ENCODE measurements around the gene HOXA5.

HOXA5 gene

DNA sequence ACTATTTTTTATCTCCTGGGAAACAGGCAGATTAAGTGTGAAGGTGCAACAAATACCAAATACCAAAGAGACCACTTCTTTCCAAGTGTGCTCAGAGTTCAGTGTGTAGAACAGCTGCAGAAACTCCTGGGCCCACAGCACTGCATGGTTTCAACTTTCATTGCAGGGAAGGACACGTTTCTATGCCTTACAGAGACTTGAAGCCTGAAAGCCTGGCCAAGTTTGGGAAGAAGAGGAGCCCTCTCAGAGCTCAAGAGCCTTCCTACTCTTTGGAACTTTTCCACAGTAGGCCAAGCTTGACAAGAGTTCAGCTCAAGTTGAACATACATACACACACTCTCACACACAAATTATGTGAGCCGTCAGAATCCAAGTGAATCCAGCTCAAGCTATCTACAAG, 15.4 kb downstream of the HOXA5 start:
- Histone ChIP-seq H3K79me2 (ENCODE audit: insufficient read depth, low read depth) (no peaks in the 10 kb centered on the region; the same call in 1 of the 2 replicates), H3K27ac (no peak overlapping the region), H3K4me1 (ENCODE audit: low read depth, poor library complexity, severe bottlenecking) (peaks cover 20% of the 10 kb centered on the region), H3K4me2 (no peak overlapping the region), H4K20me1 (ENCODE audit: insufficient read depth) (no peaks in the 10 kb centered on the region), H3K9ac (no peak overlapping the region), H2AFZ (ENCODE audit: low read depth) (no peak overlapping the region), H3K4me3 (IDR thresholded peaks at IDR 0.05; ENCODE audit: insufficient read depth, low read depth, low read length) (no peak overlapping the region), H3K27me3 (ENCODE audit: insufficient read depth, low read depth) (no peaks in the 10 kb centered on the region), H3K36me3 (ENCODE audit: insufficient read depth) (no peaks in the 10 kb centered on the region)
- TF ChIP-seq, protein P1, sequence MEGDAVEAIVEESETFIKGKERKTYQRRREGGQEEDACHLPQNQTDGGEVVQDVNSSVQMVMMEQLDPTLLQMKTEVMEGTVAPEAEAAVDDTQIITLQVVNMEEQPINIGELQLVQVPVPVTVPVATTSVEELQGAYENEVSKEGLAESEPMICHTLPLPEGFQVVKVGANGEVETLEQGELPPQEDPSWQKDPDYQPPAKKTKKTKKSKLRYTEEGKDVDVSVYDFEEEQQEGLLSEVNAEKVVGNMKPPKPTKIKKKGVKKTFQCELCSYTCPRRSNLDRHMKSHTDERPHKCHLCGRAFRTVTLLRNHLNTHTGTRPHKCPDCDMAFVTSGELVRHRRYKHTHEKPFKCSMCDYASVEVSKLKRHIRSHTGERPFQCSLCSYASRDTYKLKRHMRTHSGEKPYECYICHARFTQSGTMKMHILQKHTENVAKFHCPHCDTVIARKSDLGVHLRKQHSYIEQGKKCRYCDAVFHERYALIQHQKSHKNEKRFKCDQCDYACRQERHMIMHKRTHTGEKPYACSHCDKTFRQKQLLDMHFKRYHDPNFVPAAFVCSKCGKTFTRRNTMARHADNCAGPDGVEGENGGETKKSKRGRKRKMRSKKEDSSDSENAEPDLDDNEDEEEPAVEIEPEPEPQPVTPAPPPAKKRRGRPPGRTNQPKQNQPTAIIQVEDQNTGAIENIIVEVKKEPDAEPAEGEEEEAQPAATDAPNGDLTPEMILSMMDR (conservative IDR thresholded peaks at IDR 0.05; ENCODE audit: low read depth, low read length): no peak

DNA sequence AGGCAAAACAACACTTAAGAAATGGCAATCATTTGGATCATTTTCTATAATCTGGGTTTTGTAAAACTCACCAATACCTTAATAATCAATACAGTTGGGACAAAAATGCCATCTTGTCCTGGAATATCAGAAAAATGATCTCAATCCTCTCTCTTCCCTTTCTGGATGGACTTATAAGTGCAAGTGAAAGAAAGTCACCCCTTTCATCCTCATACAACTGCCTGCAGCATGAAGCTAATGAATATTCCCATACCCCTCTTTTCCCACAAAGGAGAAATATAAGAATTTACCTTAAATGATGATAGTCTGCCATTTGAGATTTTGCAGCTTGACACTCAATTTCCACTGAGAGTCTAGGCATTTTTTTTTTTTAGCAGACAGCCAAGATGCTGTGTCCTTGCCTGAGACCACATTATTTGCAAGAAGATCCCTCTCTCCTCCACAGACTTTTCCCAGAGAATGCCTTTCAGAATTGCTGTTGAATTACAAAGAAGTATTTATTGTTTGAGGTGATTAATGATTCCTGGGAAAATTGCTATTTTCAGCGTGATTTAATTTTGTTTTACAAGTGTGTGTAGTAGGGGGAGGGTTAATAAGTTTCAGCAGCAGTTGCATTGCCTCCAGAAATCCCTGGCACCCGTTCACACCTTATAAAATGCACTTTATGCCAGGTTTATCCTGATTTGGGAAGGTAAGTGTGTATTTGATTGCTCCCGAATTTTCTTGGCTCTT, 16.7 kb downstream of the HOXA5 start:
- Histone ChIP-seq H3K27ac (no peak overlapping the region), H3K4me2 (no peak overlapping the region), H3K4me3 (IDR thresholded peaks at IDR 0.05; ENCODE audit: insufficient read depth, low read depth, low read length) (no peak overlapping the region), H4K20me1 (ENCODE audit: insufficient read depth) (no peaks in the 10 kb centered on the region), H3K27me3 (ENCODE audit: insufficient read depth, low read depth) (no peaks in the 10 kb centered on the region), H3K36me3 (ENCODE audit: insufficient read depth) (no peaks in the 10 kb centered on the region), H2AFZ (ENCODE audit: low read depth) (no peak overlapping the region), H3K79me2 (ENCODE audit: insufficient read depth, low read depth) (no peaks in the 10 kb centered on the region; the same call in 1 of the 2 replicates), H3K9ac (no peak overlapping the region), H3K4me1 (ENCODE audit: low read depth, poor library complexity, severe bottlenecking) (peaks cover 20% of the 10 kb centered on the region)
- TF ChIP-seq, protein P1 (conservative IDR thresholded peaks at IDR 0.05; ENCODE audit: low read depth, low read length): no peak

DNA sequence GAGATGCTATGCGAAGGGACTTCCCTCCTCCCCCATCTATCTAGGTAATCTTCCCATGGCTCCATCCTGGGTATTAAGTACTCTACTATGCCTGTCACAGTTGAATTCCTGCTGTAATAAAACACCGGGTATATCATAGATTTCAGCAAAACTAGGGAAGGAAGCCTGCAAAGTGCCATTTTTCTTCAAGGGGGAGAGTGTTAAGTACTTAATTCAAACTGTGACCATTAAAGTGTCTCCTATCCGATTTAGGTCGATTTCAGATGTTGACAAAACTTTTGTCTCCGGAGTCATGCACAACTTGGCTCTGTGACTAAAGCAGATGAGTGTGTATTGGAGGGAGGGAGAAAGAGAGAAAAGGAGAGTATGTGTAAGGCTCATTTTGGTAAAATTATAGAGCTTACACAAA, 17.5 kb downstream of the HOXA5 start:
- H3K4me1 ChIP-seq (ENCODE audit: low read depth, poor library complexity, severe bottlenecking): peaks cover 15% of the 10 kb centered on the region
- no peak overlapping the region for H3K9ac ChIP-seq
- H3K4me3 ChIP-seq (IDR thresholded peaks at IDR 0.05; ENCODE audit: insufficient read depth, low read depth, low read length): no peak overlapping the region
- H4K20me1 ChIP-seq (ENCODE audit: insufficient read depth): no peaks in the 10 kb centered on the region
- no peaks in the 10 kb centered on the region for H3K36me3 ChIP-seq (ENCODE audit: insufficient read depth)
- TF ChIP-seq, protein P1 (conservative IDR thresholded peaks at IDR 0.05; ENCODE audit: low read depth, low read length): no peak
- H3K79me2 ChIP-seq (ENCODE audit: insufficient read depth, low read depth): no peaks in the 10 kb centered on the region; the same call in 1 of the 2 replicates
- H3K27me3 ChIP-seq (ENCODE audit: insufficient read depth, low read depth): no peaks in the 10 kb centered on the region
- no peak overlapping the region for H3K4me2 ChIP-seq
- no peak overlapping the region for H2AFZ ChIP-seq (ENCODE audit: low read depth)
- H3K27ac ChIP-seq: no peak overlapping the region

DNA sequence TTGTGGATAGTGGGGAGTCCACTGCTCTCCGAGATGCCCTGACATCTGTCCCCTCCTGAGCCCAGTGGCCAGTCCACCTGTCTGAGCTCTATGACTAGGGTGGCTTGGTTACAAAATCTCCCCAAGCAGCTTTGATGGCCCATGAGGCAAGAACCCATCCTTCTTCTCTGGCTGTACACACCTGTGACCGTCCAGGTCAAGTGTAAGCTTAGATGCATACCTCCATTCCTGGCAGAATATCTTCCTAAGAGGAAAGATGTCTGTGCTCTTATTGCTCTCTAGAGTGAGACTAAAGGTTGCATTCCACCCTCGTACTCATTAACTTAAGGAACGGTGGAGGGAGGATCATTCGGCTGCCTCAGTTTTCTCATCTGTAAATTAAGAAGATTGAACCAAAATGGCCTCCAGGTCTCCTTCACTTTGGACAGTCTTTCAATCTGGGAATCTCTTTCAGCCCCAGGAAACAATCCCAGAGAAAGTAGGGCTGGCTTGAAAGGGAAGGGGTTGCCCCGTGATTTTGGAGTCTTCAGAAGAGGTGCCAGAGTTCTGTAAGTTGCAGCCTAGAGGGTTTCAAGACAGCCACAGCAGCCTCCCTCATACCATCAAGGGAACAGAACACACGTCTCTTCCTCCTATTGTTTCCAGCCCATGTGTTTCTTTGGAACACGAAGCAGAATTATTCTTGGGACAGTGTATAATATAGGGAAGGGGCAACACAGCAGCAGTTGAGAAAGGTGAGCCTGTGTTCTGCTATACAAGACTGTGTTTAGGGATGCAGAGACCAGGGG, 18.4 kb downstream of the HOXA5 start:
- Histone ChIP-seq H3K4me3 (IDR thresholded peaks at IDR 0.05; ENCODE audit: insufficient read depth, low read depth, low read length) (no peak overlapping the region), H3K27ac (no peak overlapping the region), H3K9ac (no peak overlapping the region), H3K4me2 (no peak overlapping the region), H3K27me3 (ENCODE audit: insufficient read depth, low read depth) (no peaks in the 10 kb centered on the region), H3K4me1 (ENCODE audit: low read depth, poor library complexity, severe bottlenecking) (peaks cover 15% of the 10 kb centered on the region), H3K36me3 (ENCODE audit: insufficient read depth) (no peaks in the 10 kb centered on the region), H2AFZ (ENCODE audit: low read depth) (no peak overlapping the region), H4K20me1 (ENCODE audit: insufficient read depth) (no peaks in the 10 kb centered on the region), H3K79me2 (ENCODE audit: insufficient read depth, low read depth) (no peaks in the 10 kb centered on the region; the same call in 1 of the 2 replicates)
- TF ChIP-seq, protein P1 (conservative IDR thresholded peaks at IDR 0.05; ENCODE audit: low read depth, low read length): no peak

All from KMS-11 (cell line).